GM23248 (cell line): ENCODE measurements around the gene PDE4B.

ENCODE experiments used
- EZH2 ChIP-seq: fragments of 200-600 bp; sonication (generic); IDR thresholded peaks from 2 replicates; pipeline ENCODE4 v1.6.1; 2018; ENCODE audit warnings: antibody characterized with exemption, mild to moderate bottlenecking; ENCODE audit not compliant: insufficient read depth, poor library complexity, severe bottlenecking
- EZH2phosphoT487 ChIP-seq: fragments of 200-600 bp; sonication (generic); IDR thresholded peaks from 2 replicates; pipeline ENCODE4 v1.6.1; 2018; ENCODE audit warnings: antibody characterized with exemption, moderate library complexity, mild to moderate bottlenecking, low read depth; ENCODE audit not compliant: insufficient read depth

DNA sequence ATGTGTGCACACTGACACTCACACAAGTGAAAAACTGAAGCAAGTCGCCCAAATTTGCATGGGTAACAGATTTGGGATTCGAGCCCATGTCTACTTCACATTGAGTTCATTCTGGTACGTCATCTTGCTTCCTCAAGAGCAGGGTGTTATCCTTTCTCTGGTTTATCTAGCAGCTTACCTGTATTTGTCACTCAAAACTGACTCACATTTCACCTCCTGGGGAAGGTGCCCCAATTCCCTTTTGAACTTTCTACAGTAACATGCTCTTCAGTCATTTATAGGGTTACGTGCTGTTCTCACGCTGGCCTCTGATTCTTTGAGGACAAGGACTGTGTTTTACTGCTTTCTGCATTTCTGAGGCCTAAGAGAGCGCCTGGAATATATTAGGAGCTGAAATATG is 162.8 kb downstream of the PDE4B start:
- no peak for TF ChIP-seq EZH2
- no peak for TF ChIP-seq EZH2phosphoT487
